ENCODE measurements around the gene FBXW7.

The FBXW7 gene

GRCh38 chr4:152427981-152428380 lies 107.9 kb downstream of the FBXW7 start:
- no peak for DNase-seq (ENCODE audit: low read depth in 2 of 2)

GRCh38 chr4:152424977-152425376 lies 110.9 kb downstream of the FBXW7 start:
- DNase-seq (ENCODE audit: low read depth in 2 of 2): no peak

GRCh38 chr4:152424396-152424795 lies 111.5 kb downstream of the FBXW7 start:
- no peak for DNase-seq (ENCODE audit: low read depth in 2 of 2)

- no peak for DNase-seq (ENCODE audit: low read depth in 2 of 2)
Observed at GRCh38 chr4:152422817-152423320, 113.0 kb downstream of the FBXW7 start.

- no peak for DNase-seq (ENCODE audit: low read depth in 2 of 2)
Observed at GRCh38 chr4:152421576-152421975, 114.3 kb downstream of the FBXW7 start.

- no peak for DNase-seq (ENCODE audit: low read depth in 2 of 2)
Observed at GRCh38 chr4:152419809-152420208, 116.1 kb downstream of the FBXW7 start.

GRCh38 chr4:152417673-152418072 lies 118.2 kb downstream of the FBXW7 start:
- no peak for DNase-seq (ENCODE audit: low read depth in 2 of 2)

- DNase-seq (ENCODE audit: low read depth in 2 of 2): no peak
Observed at GRCh38 chr4:152415980-152416379, 119.9 kb downstream of the FBXW7 start.

GRCh38 chr4:152408514-152409327 lies 127.2 kb downstream of the FBXW7 start:
- DNase-seq (ENCODE audit: low read depth in 2 of 2): no peak

- DNase-seq (ENCODE audit: low read depth in 2 of 2): no peak
Observed at GRCh38 chr4:152401424-152401823, 134.5 kb downstream of the FBXW7 start.

- no peak for DNase-seq (ENCODE audit: low read depth in 2 of 2)
Observed at GRCh38 chr4:152399246-152399645, 136.6 kb downstream of the FBXW7 start.

- no peak for DNase-seq (ENCODE audit: low read depth in 2 of 2)
Observed at GRCh38 chr4:152398060-152398459, 137.8 kb downstream of the FBXW7 start.

- DNase-seq (ENCODE audit: low read depth in 2 of 2): no peak
Observed at GRCh38 chr4:152394791-152395190, 141.1 kb downstream of the FBXW7 start.

GRCh38 chr4:152392079-152392478 lies 143.8 kb downstream of the FBXW7 start:
- no peak for DNase-seq (ENCODE audit: low read depth in 2 of 2)

GRCh38 chr4:152390216-152390615 lies 145.7 kb downstream of the FBXW7 start:
- no peak for DNase-seq (ENCODE audit: low read depth in 2 of 2)

GRCh38 chr4:152389359-152389758 lies 146.5 kb downstream of the FBXW7 start:
- DNase-seq (ENCODE audit: low read depth in 2 of 2): no peak

- no peak for DNase-seq (ENCODE audit: low read depth in 2 of 2)
Observed at GRCh38 chr4:152385551-152385950, 150.3 kb downstream of the FBXW7 start.

GRCh38 chr4:152382057-152382785 lies 153.7 kb downstream of the FBXW7 start:
- no peak for DNase-seq (ENCODE audit: low read depth in 2 of 2)

GRCh38 chr4:152380919-152381318 lies 155.0 kb downstream of the FBXW7 start:
- DNase-seq (ENCODE audit: low read depth in 2 of 2): no peak

- DNase-seq (ENCODE audit: low read depth in 2 of 2): no peak
Observed at GRCh38 chr4:152380185-152380584, 155.7 kb downstream of the FBXW7 start.

GRCh38 chr4:152374606-152375285 lies 161.1 kb downstream of the FBXW7 start:
- no peak for DNase-seq (ENCODE audit: low read depth in 2 of 2)

GRCh38 chr4:152374153-152374552 lies 161.7 kb downstream of the FBXW7 start:
- DNase-seq (ENCODE audit: low read depth in 2 of 2): no peak

Data from stimulated activated CD8-positive, alpha-beta memory T cell treated with anti-CD3 and anti-CD28 coated beads, Interleukin-15, amount 100 ng/mL, for 48 hours (primary cell).